Measurements from ENCODE around the gene ACTN4. TPM values are rescaled to one million over a fixed set of nuclear protein-coding genes. Genes with fewer than 3 reads are reported as not detected.

The ACTN4 gene
- total RNA-seq, 1 experiment from 2014 or later: 1,233 TPM

GRCh38 chr19:38678217-38678890 is 30.9 kb downstream of the ACTN4 start:
- H3K27me3 ChIP-seq (ENCODE audit: insufficient read depth, low read depth): no peaks in the 10 kb centered on the region
- peaks cover 71% of the 10 kb centered on the region for H3F3A ChIP-seq (ENCODE audit: insufficient read depth, low read depth)
- no peak for DNase-seq
- TF ChIP-seq CTCF (conservative IDR thresholded peaks at IDR 0.05) (no peak), EZH2 (IDR thresholded peaks at IDR 0.05; ENCODE audit: low read depth) (no peak)
- peaks cover 93% of the 10 kb centered on the region for H3K79me2 ChIP-seq (ENCODE audit: low read depth)
- no peaks in the 10 kb centered on the region for H3K9me2 ChIP-seq (ENCODE audit: insufficient read depth)
- H3K4me2 ChIP-seq: peak overlapping the region; percentile 8; the same call in 1 of the 2 replicates
- ChIA-PET POLR2A (ENCODE audit: unreplicated experiment) (interaction anchor here (0.7 kb wide), 1 partner anchor 57 kb away, joined by 12 read pairs; no protein-coding TSS in a partner anchor), CTCF (no interaction called here)
- H3K4me3 ChIP-seq: no peak overlapping the region
- peaks cover 40% of the 10 kb centered on the region for H4K20me1 ChIP-seq (ENCODE audit: insufficient read depth)
- no peak overlapping the region for H2AFZ ChIP-seq
- peaks cover 62% of the 10 kb centered on the region for H3K4me1 ChIP-seq (replicated peaks; ENCODE audit: insufficient read depth)
- intact Hi-C loops (cut with micrococcal nuclease; ENCODE audit: unreplicated experiment): no loop called here
- H3K27ac ChIP-seq: peak overlapping the region; percentile 100
- BruUV-seq (replicated peaks): no TSS peak
- H3K9me3 ChIP-seq (ENCODE audit: insufficient read depth, low read depth): no peaks in the 10 kb centered on the region
- H3K36me3 ChIP-seq (ENCODE audit: low read depth): peaks cover 21% of the 10 kb centered on the region; the same call in 1 of the 2 replicates

- Histone ChIP-seq H3K36me3 (ENCODE audit: low read depth) (peaks cover 21% of the 10 kb centered on the region; the same call in 1 of the 2 replicates), H3K79me2 (ENCODE audit: low read depth) (peaks cover 89% of the 10 kb centered on the region), H3K27ac (peak overlapping the region; percentile 100), H3K27me3 (ENCODE audit: insufficient read depth, low read depth) (no peaks in the 10 kb centered on the region), H3K4me1 (replicated peaks; ENCODE audit: insufficient read depth) (peaks cover 65% of the 10 kb centered on the region), H4K20me1 (ENCODE audit: insufficient read depth) (peaks cover 37% of the 10 kb centered on the region), H3K4me3 (no peak overlapping the region), H3K4me2 (peak overlapping the region; percentile 8), H3K9me2 (ENCODE audit: insufficient read depth) (no peaks in the 10 kb centered on the region), H3K9me3 (ENCODE audit: insufficient read depth, low read depth) (no peaks in the 10 kb centered on the region), H3F3A (ENCODE audit: insufficient read depth, low read depth) (peaks cover 74% of the 10 kb centered on the region), H2AFZ (no peak overlapping the region)
- intact Hi-C loops (cut with micrococcal nuclease; ENCODE audit: unreplicated experiment): no loop called here
- no peak for DNase-seq
- TF ChIP-seq CTCF (conservative IDR thresholded peaks at IDR 0.05) (no peak), EZH2 (IDR thresholded peaks at IDR 0.05; ENCODE audit: low read depth) (no peak)
- no TSS peak for BruUV-seq (replicated peaks)
- CTCF ChIA-PET: no interaction called here
- POLR2A ChIA-PET (ENCODE audit: unreplicated experiment): no interaction called here
These were observed 31.5 kb downstream of the ACTN4 start for GRCh38 chr19:38678891-38679494.

GRCh38 chr19:38679839-38680238 is 32.4 kb downstream of the ACTN4 start:
- Histone ChIP-seq H3F3A (ENCODE audit: insufficient read depth, low read depth) (peaks cover 80% of the 10 kb centered on the region), H3K27ac (peak overlapping the region; percentile 100), H3K79me2 (ENCODE audit: low read depth) (peaks cover 84% of the 10 kb centered on the region), H3K4me3 (no peak overlapping the region), H3K4me1 (replicated peaks; ENCODE audit: insufficient read depth) (peaks cover 73% of the 10 kb centered on the region), H4K20me1 (ENCODE audit: insufficient read depth) (peaks cover 28% of the 10 kb centered on the region), H2AFZ (no peak overlapping the region), H3K36me3 (ENCODE audit: low read depth) (peaks cover 21% of the 10 kb centered on the region; the same call in 1 of the 2 replicates), H3K27me3 (ENCODE audit: insufficient read depth, low read depth) (no peaks in the 10 kb centered on the region), H3K9me2 (ENCODE audit: insufficient read depth) (no peaks in the 10 kb centered on the region), H3K9me3 (ENCODE audit: insufficient read depth, low read depth) (no peaks in the 10 kb centered on the region), H3K4me2 (no peak overlapping the region)
- CTCF ChIA-PET: interaction anchor here (0.6 kb wide), 1 partner anchor 15 kb away, joined by 4 read pairs; no protein-coding TSS in a partner anchor
- intact Hi-C loops (cut with micrococcal nuclease; ENCODE audit: unreplicated experiment): loop anchor here (5.0 kb wide), 1 partner anchor 172 kb away; no protein-coding TSS in a partner anchor
- TF ChIP-seq CTCF (conservative IDR thresholded peaks at IDR 0.05) (no peak), EZH2 (IDR thresholded peaks at IDR 0.05; ENCODE audit: low read depth) (no peak)
- POLR2A ChIA-PET (ENCODE audit: unreplicated experiment): interaction anchor here (0.5 kb wide), 1 partner anchor 11 kb away, joined by 4 read pairs; no protein-coding TSS in a partner anchor
- no TSS peak for BruUV-seq (replicated peaks)
- peak in 1 of 2 experiments; percentile 64 for DNase-seq

Measured in PC-9 (cell line).